Forelimb muscle (tissue), 1 donor: ENCODE results near the gene NUDT7. TPM values are rescaled to one million over a fixed set of nuclear protein-coding genes. Genes with fewer than 3 reads are reported as not detected.

Experiments used
- DNase-seq: peaks from one replicate; pipeline ENCODE4 v3.0.0-alpha.2; 2013; ENCODE audit warnings: low read depth
- polyA plus RNA-seq: library from polyadenylated mRNA; unstranded; fragments of 120-200 nt; gene quantifications from one replicate; pipeline ENCODE4 v1.2.1, GENCODE V29; 2013; ENCODE audit not compliant: insufficient read length

NUDT7 gene
- polyA plus RNA-seq, 1 donor: 7.5 TPM

- no peak for DNase-seq
Measured at GRCh38 chr16:77724174-77724573, 1.9 kb downstream of the NUDT7 start.

DNA sequence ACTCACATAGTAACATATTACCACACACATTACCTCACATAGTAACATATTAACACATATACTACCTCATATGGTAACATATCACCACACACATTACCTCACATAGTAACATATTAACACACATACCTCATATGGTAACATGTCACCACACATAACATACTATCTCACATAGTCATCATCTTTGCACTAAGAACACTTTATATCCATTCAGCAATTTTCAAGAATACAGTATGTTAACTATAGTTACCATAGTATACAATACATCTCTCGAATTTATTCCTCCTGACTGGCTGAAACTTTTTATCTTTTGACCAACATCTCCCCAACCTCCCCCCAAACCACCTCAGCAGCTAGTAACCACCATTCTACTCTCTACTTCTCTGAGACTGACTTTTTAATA, 7.6 kb downstream of the NUDT7 start:
- DNase-seq: no peak

DNA sequence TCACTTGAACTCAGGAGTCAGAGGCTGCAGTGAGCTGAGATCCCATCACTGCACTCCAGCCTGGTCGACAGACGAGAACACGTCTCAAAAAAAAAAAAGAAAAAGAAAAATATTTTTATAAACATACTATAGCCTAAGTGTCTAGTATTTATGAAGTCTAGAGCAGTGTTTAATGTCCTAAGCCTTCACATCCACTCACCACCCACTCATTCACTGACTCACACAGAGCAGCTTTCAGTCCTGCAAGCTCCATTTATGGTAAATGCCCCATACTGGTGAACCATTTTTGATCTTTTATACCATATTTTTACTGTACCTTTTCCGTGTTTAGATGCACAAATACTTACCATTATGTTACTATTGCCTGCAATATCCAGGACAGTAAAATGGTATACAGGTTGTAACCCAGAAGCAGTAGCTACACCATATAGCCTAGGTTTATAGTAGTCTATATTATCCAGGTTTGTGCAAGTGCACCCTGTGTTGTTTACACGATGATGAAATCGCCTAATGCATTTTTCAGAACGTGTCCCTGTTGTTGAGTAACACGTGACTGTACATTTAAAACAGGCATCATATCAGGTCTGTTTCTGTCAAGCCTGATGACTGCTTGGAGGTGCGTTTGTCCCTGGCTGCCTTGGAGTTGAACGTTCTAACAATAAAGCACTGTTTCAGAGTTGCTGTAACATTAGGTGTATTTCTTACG, 10.1 kb downstream of the NUDT7 start:
- no peak for DNase-seq

DNA sequence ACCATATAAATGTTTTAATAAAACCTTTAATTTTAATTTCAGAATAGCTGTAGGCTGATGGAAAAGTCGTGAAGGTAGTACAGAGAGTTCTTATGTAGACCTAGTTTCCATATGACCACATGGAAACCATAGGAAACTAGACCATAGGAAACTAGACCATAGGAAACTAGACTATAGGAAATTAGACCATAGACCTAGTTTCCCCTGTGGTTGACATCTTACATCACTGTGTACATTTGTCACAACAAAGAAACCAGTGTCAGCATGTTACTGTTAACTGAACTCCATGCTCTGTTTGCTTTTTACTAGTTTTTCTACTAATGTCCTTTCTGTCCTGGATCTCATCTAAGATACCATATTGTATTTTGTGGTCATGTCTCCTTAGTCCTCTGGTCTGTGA, 14.6 kb downstream of the NUDT7 start:
- no peak for DNase-seq

- DNase-seq: no peak
Measured at GRCh38 chr16:77738706-77739558, 16.6 kb downstream of the NUDT7 start.

GRCh38 chr16:77739559-77739892, 17.2 kb downstream of the NUDT7 start:
- DNase-seq: no peak

DNA sequence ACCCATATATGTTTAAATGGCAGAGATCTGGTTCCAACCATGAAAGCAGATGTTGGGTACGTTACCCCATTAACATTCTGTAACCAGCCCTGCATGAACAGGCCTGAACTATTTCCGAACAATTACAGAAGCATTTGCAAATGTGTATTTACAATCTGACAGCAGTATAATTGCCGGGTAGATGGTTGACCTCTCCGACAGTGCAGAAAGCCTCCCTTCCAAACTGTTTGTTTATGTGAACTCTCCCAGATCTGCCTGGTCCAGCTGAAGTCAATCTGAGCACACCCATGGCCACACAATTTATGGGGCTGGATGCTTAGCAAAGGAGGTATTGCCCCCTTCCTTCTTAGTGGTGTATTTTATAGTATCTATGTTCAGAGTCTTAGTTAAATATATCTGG, 21.8 kb downstream of the NUDT7 start:
- no peak for DNase-seq

GRCh38 chr16:77745972-77746371, 23.7 kb downstream of the NUDT7 start:
- DNase-seq: no peak

DNA sequence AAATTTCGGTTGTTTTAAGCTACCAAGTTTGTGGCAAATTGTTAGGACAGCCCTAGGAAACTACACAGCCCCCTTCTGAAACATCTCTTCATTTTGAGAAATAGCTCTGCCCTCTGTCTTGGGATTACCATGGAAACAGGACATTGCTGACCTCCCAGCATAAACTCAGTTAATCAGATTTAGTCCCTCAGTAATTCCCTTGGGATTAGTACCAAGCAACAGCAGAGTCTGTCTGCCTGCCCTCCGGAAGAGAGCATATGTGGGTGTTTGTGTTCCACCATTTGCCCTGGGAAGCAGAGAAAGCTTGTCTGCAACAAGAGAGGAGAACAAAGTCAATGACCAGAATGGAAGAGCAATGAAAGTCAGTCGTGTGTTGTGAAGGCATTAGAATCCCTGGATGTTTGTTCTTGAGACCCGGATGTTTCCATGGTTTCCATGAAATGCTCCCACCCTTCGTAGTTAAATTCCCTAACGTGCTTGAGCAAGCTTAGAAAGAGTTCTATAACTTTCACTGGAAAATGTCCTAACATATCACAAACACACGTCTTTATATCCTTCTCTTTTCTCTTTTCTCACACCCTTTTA, 26.2 kb downstream of the NUDT7 start:
- no peak for DNase-seq

- no peak for DNase-seq
Measured at GRCh38 chr16:77749415-77749814, 27.1 kb downstream of the NUDT7 start.

DNA sequence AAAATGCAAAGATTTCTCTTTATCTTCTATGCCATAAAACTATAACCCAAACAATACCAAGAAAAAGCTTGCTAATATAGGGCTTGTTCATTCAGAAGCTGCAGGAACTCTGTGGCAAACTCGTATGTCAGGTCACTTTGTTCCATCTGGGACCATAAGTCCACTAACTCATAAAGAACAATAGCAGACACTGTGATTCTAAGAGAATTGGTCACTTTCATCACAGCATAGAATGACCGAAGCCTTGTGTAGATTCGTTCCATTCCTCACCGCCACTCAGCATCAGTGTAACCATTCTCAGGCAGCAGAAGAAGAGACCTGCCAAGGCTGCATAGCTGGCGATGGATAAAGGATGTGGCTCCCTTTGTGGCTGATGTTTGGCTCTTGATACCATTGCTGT, 35.7 kb downstream of the NUDT7 start:
- no peak for DNase-seq

- no peak for DNase-seq
Measured at GRCh38 chr16:77758508-77758907, 36.2 kb downstream of the NUDT7 start.

DNA sequence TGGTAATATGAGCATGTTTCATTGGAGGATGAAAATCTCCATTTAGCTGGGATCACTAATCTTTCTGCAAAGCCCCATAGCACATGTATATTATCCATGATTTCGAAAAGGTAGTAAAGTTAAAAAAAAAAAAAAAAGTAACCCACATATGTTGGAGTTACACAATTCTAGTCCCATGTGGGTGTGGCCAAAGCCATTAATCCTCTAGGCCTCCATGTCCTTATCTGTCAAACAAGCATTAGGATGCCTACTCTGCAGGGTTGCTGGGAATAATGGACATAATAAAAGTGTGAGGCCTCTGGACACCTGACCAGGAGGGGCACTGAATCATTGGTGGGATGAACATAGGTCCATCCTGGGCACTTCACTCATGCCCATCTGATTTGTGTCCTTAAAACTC, 36.9 kb downstream of the NUDT7 start:
- DNase-seq: no peak

DNA sequence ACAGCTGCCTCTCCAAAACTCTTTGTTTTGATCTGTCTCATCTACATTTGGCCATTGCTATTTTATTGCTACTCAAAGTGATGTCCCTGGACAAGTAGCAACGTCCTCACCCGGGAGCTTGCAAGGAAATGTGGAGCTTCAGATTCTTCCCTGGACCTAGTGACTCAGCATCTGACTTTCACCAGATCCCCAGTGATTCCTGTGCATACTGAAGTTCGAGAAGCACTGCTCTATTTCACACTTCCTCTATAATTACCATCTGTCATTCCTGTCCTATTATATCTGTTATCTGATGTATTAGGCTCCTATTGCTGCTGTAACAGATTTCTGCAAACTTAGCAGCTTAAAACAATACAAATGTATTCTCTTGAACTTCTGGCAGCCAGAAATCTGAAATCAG, 37.5 kb downstream of the NUDT7 start:
- DNase-seq: no peak

DNA sequence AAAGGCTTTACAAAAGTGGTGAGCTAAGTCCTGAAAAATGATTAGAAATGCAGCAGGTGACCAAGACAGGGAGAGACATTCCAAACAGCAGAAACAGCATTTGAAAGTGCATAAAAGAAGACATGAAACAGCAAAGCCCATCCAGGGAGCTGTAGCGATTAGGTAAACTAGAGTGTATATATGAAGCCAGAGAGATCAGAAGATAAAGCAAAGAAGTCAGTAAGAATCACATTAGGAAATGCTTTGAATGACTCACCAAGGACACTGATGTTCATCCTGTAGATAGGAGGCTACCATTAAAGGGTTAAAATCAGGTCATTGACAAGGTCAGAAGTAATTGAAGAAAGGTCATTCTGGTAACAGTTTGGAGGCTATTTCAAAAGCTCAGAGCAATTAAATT, 38.5 kb downstream of the NUDT7 start:
- DNase-seq: no peak

GRCh38 chr16:77761204-77761603, 38.9 kb downstream of the NUDT7 start:
- no peak for DNase-seq

- DNase-seq: no peak
Measured at GRCh38 chr16:77762262-77762661, 39.9 kb downstream of the NUDT7 start.

GRCh38 chr16:77763994-77764393, 41.7 kb downstream of the NUDT7 start:
- no peak for DNase-seq

- DNase-seq: no peak
Measured at GRCh38 chr16:77767211-77767610, 44.9 kb downstream of the NUDT7 start.

GRCh38 chr16:77767826-77768225, 45.5 kb downstream of the NUDT7 start:
- no peak for DNase-seq

DNA sequence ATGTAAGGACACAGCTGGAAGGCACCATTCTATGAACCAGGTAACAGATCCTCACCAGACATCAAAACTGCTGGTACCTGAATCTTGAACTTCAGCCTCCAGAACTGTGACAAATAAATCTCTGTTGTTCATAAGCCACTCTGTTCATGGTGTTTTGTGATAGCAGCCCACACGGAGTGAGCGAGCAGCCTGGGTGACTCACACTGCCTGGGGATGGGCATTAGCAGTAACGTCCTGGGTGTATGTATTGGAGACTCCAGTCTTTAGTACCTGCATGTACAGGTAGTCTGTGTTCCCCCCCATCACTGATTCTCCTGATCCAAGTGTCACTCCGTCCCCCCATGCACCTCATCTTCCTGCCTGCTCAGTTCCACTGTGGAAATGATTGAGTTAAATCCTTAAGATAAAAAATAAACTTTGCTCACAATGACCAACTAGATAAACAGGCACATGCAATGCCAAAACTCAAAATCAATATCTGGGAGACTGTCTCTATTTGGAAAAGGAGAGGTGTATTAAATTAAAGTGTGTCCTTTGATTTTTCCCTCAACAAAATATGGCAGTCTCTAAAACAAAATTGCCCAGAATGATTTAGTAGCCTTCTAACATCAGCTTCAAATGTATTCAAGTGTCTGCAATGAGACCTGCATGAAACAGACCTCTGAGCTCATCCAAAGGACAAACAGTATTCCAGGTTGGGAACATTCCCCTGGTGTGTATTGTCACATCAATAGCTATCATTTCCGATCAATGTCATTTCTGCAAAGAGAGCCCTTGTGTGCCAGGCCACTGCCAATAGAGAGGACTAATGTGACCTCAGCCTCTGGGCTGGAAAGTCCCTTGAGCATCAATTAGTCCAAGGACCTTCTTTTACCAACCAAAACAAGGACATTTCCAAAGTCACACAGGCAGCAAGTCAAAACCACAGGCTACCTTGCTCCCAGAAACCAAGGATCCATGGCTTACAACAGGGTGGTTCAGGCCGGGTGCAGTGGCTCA, 53.9 kb downstream of the NUDT7 start:
- DNase-seq: no peak

DNA sequence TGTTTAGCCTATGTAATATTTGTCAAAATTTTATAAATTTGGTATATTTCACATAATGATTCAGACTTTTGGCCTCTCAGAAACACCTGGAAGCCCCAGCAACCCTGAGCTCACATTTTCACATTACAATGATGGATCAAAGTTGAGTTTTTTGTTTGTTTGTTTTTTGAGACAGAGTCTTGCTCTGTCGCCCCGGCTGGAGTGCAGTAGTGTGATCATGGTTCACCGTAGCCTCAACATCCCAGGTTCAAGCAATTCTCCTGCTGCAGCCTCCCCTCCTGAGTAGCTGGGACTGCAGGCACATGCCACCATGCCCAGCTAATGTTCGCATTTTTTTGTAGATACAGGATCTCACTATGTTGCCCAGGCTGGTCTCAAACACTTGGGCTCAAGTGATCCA, 55.4 kb downstream of the NUDT7 start:
- no peak for DNase-seq
